Adrenal gland (tissue), 12 donors: Measurements from ENCODE around the gene AGK. TPM values are rescaled to one million over a fixed set of nuclear protein-coding genes. Genes with fewer than 3 reads are reported as not detected.

Source experiments
- DNase-seq, 7 donors: peaks; one replicate each; pipeline ENCODE4 v3.0.0-alpha.2; 2019 to 2020
- H3K27ac ChIP-seq, 5 donors: fragments of 200-600 bp; sonication (generic) in 4 of 5; 1 replicate in 3 of 5; 2 replicates in 2 of 5; pipeline versions ENCODE4 v1.5.1 to v1.8.0; 2016 to 2020; ENCODE audit warnings: mild to moderate bottlenecking in 1 of 5
- H3K27me3 ChIP-seq: fragments of 200-600 bp; 2 replicates; pipeline ENCODE4 v1.8.0; 2021
- H3K36me3 ChIP-seq, 2 donors: fragments of 200-600 bp; replicated peaks in 1 of 2; 1 replicate in 1 of 2; 2 replicates in 1 of 2; pipeline versions ENCODE4 v1.5.1 to v1.8.0; 2018 to 2022
- H3K4me1 ChIP-seq, 2 donors: fragments of 200-600 bp; replicated peaks in 1 of 2; 1 replicate in 1 of 2; 2 replicates in 1 of 2; pipeline versions ENCODE4 v1.5.1 to v1.8.0; 2018 to 2021
- H3K4me3 ChIP-seq, 4 donors: fragments of 200-600 bp; sonication (generic) in 3 of 4; one replicate each; pipeline ENCODE4 v1.5.1; 2016 to 2018
- H3K9me3 ChIP-seq, 3 donors: fragments of 200-600 bp; sonication (generic) in 1 of 3; replicated peaks in 1 of 3; 1 replicate in 2 of 3; 2 replicates in 1 of 3; pipeline versions ENCODE4 v1.5.1 to v1.8.0; 2016 to 2021
- POLR2A ChIP-seq, 2 donors: fragments of 450-650 bp; IDR thresholded peaks; one replicate each; pipeline ENCODE4 v1.6.1; 2017; ENCODE audit warnings: antibody characterized with exemption in 2 of 2, mild to moderate bottlenecking in 2 of 2, moderate library complexity in 1 of 2
- WGBS, 4 donors: extraction: QIAGEN DNeasy Blood & Tissue Kit in 2 of 4; methylation state at CpG; one replicate each; pipeline versions ENCODE4 v1.1.5 to v1.1.7; 2013 to 2017; 5-methylcytosine and 5-hydroxymethylcytosine counted together
- intact Hi-C, 2 donors: fragments of 100-400 bp; cut with DNase I; formaldehyde crosslinking; loops; one replicate each; pipeline versions ENCODE4 v1.14.1 to v1.15.0; 2022 to 2023
- polyA plus RNA-seq, 3 donors: library from polyadenylated mRNA; stranded (reverse); fragments of 200-250 nt in 2 of 3; fragments of 350-450 nt in 1 of 3; fragmentation: Illumina TruSeq in 1 of 3; extraction: RNeasy Lipid Tissue Mini Kit (QIAGEN cat#74804) in 1 of 3; gene quantifications; one replicate each; pipeline ENCODE4 v1.2.3, GENCODE V29; 2013 to 2014
- total RNA-seq, 9 donors: library from RNA; depleted of rRNA in 4 of 9; stranded (reverse); fragments of >200 nt in 4 of 9; fragments of 120-200 nt in 1 of 9; fragmentation: NEBNext Ultra II Directional in 1 of 9; extraction: Animal tissue kit (Norgen Biotek cat#: 25700) in 1 of 9; gene quantifications; one replicate each; pipeline versions ENCODE4 v1.1.0 to v1.2.4, GENCODE V29; 2013 to 2023
- TF ChIP-seq, protein P1 (sequence below), 6 experiments: fragments of 450-650 bp in 4 of 6; fragments of 200-600 bp in 2 of 6; sonication (generic) in 1 of 6; IDR thresholded peaks; 1 replicate in 5 of 6; 2 replicates in 1 of 6; pipeline versions ENCODE4 v1.5.1 to v1.8.0; 2016 to 2021; ENCODE audit warnings: antibody characterized with exemption in 6 of 6, mild to moderate bottlenecking in 2 of 6, moderate library complexity in 1 of 6
- donor health status: healthy with polysubstance abuse.
- donor health status: Bipolar disorder and iron deficiency.
- donor health status: DM: yes; HTN: yes; CAD: no.
- donor health status: DM: no; HTN: no; CAD: no.
- donor health status: DM: no; HTN: no; CAD: no.
- donor health status: DM: yes; HTN: yes; CAD: no.

Gene AGK
- total and polyA plus RNA-seq, 12 donors, result 11.1 to 89.9 (median 28.3) TPM

GRCh38 chr7:141636053-141636452 lies 84.8 kb downstream of the AGK start:
- Histone ChIP-seq H3K9me3 (no peaks in the 10 kb centered on the region), H3K36me3 (no peaks in the 10 kb centered on the region), H3K27ac (no peak overlapping the region), H3K4me1 (no peaks in the 10 kb centered on the region), H3K27me3 (no peaks in the 10 kb centered on the region), H3K4me3 (no peak overlapping the region)
- WGBS, 4 donors, result 88 to 97% (median 92%) methylated on average over 3 of the region's 3 CpGs
- TF ChIP-seq, protein P1, sequence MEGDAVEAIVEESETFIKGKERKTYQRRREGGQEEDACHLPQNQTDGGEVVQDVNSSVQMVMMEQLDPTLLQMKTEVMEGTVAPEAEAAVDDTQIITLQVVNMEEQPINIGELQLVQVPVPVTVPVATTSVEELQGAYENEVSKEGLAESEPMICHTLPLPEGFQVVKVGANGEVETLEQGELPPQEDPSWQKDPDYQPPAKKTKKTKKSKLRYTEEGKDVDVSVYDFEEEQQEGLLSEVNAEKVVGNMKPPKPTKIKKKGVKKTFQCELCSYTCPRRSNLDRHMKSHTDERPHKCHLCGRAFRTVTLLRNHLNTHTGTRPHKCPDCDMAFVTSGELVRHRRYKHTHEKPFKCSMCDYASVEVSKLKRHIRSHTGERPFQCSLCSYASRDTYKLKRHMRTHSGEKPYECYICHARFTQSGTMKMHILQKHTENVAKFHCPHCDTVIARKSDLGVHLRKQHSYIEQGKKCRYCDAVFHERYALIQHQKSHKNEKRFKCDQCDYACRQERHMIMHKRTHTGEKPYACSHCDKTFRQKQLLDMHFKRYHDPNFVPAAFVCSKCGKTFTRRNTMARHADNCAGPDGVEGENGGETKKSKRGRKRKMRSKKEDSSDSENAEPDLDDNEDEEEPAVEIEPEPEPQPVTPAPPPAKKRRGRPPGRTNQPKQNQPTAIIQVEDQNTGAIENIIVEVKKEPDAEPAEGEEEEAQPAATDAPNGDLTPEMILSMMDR (IDR thresholded peaks at IDR 0.05), result no peak
- TF ChIP-seq POLR2A (IDR thresholded peaks at IDR 0.05), result no peak
- no peak for DNase-seq
- intact Hi-C loops, result no loop called here

DNA sequence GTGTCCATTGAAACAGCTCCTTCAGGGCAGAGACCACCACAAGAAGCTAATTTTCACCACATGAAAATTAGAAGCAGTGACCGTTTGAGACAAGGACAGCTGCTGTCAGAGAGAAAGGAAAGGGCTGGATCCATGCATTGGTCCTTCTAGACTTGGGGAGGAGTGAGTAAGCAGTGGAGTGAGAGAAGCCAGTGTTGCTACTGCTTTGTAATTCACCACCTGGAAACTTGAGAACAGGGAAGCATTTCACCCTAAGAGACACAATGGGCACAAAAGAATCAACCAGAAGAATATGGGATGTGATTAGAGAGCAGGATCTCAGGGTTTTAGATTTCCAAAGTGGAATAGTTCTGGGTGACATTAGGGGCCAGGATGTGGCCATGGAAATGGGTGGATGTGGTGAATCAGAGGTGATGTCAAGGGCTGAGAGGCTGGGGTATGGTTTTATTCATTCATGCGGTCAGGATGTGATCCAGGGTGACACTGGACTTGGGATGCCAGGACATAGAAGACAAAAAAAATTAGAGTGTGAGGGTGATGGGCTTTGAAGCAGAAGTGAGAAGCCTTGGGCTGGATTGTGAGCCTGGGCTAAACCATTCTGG lies 89.1 kb downstream of the AGK start:
- 77 to 92% (median 87%) methylated on average over 2 of the region's 2 CpGs for WGBS, 4 donors
- Histone ChIP-seq H3K36me3 (no peaks in the 10 kb centered on the region), H3K27ac (no peak overlapping the region), H3K4me3 (no peak overlapping the region), H3K27me3 (no peaks in the 10 kb centered on the region), H3K4me1 (no peaks in the 10 kb centered on the region), H3K9me3 (no peaks in the 10 kb centered on the region)
- TF ChIP-seq POLR2A (IDR thresholded peaks at IDR 0.05), result no peak
- TF ChIP-seq, protein P1 (IDR thresholded peaks at IDR 0.05), result no peak
- no peak for DNase-seq
- intact Hi-C loops, result no loop called here

GRCh38 chr7:141641876-141642275 lies 90.7 kb downstream of the AGK start:
- H3K27ac ChIP-seq, result no peak overlapping the region
- intact Hi-C loops, result no loop called here
- WGBS, 4 donors, result 86 to 91% (median 89%) methylated on average over 3 of the region's 3 CpGs
- H3K9me3 ChIP-seq, result no peaks in the 10 kb centered on the region
- no peaks in the 10 kb centered on the region for H3K27me3 ChIP-seq
- TF ChIP-seq, protein P1 (IDR thresholded peaks at IDR 0.05), result no peak
- no peak for TF ChIP-seq POLR2A (IDR thresholded peaks at IDR 0.05)
- DNase-seq, result no peak
- no peaks in the 10 kb centered on the region for H3K36me3 ChIP-seq
- H3K4me1 ChIP-seq, result no peaks in the 10 kb centered on the region
- H3K4me3 ChIP-seq, result no peak overlapping the region

DNA sequence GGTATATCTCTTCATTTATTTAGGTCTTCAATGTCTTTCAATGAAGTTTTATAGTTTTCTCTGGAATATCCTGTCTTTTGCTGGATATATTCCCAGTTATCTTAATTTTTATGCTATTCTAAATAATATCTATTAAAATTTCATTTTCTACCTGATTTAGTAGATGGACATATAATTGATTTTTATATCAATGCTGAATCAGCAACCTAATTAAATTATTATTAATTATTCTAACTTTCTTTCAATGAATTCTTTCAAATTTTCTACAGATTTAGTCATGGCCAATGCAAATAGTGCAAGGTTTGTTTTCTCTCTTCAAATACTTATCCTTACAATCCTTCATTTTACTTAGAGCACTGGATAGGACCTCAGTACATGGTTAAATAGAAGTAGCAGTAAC lies 94.0 kb downstream of the AGK start:
- intact Hi-C loops, result no loop called here
- no peak for DNase-seq
- Histone ChIP-seq H3K9me3 (no peaks in the 10 kb centered on the region), H3K4me3 (no peak overlapping the region), H3K27ac (no peak overlapping the region), H3K4me1 (peaks cover 2 to 13% of the 10 kb centered on the region in 2 donors), H3K27me3 (no peaks in the 10 kb centered on the region), H3K36me3 (no peaks in the 10 kb centered on the region)
- TF ChIP-seq, protein P1 (IDR thresholded peaks at IDR 0.05), result no peak
- TF ChIP-seq POLR2A (IDR thresholded peaks at IDR 0.05), result no peak
